A549 treated with Hydrocortisone at 1 μM for 4 hours (cell line): ENCODE results near the gene PSMG2. TPM values are rescaled to one million over a fixed set of nuclear protein-coding genes. Genes with fewer than 3 reads are reported as not detected.

Experiments
- total RNA-seq: library from RNA; stranded (reverse); fragments of 200-300 nt; extraction: Qiagen RNA extraction; gene quantifications from 5 replicates; pipeline ENCODE4 v1.2.3, GENCODE V29; 2022

Gene PSMG2, protein sequence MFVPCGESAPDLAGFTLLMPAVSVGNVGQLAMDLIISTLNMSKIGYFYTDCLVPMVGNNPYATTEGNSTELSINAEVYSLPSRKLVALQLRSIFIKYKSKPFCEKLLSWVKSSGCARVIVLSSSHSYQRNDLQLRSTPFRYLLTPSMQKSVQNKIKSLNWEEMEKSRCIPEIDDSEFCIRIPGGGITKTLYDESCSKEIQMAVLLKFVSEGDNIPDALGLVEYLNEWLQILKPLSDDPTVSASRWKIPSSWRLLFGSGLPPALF
- total RNA-seq = 59.6 to 72.9 TPM (median 69.2 TPM) in 5 replicates

DNA sequence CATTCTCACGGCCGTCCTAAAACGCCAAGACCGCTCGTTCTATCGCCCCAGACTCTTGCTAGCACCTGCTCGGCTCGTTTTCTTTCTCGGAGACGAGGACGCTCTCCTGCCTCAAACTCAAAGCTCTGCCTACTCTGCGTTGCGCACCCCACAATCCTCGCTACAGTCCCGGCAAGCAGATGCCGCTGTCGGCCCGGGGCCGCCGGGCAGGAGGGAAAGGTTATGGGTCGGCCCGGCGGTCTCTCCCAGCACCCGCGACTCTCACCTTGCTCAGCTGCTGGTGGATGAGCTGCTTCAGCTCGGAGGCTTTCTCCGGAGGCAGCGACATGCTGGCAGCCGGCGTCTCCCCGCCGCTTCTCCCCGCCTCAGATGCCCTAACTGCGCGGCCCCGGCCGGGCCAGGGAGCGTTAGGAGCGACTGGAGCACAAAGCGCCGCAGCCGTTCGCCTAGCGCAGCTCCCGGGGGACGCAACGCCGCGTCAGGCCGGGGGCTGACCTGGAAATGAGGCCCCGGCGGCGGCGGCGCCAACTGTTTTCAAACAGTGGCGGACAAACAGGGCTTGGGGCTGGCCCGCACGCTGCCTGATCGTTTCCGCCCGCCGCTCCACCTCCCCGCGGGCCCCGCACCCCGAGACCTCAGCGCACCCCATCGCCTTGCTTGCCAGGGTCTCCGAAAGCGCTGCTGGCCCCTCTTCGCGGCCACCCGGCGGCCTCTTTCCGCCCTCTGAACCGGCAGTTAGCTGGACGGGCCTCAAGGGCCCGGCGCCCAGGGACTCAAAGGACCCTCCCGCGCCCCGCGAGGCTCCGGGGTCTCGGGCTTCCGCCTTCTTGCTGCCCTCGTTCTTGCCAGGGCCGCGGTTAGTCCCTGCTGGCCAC lies at the start of gene PSMG2, which contains the start of gene CEP76:
Gene PSMG2 (plus strand): TSS at position 822 of the 875 bp plus-strand sequence. CDS start 66 bp downstream, outside the sequence.
Gene CEP76 (minus strand): TSS at position 503 of the 875 bp plus-strand sequence. CDS start 175 bp downstream, at position 328.

DNA sequence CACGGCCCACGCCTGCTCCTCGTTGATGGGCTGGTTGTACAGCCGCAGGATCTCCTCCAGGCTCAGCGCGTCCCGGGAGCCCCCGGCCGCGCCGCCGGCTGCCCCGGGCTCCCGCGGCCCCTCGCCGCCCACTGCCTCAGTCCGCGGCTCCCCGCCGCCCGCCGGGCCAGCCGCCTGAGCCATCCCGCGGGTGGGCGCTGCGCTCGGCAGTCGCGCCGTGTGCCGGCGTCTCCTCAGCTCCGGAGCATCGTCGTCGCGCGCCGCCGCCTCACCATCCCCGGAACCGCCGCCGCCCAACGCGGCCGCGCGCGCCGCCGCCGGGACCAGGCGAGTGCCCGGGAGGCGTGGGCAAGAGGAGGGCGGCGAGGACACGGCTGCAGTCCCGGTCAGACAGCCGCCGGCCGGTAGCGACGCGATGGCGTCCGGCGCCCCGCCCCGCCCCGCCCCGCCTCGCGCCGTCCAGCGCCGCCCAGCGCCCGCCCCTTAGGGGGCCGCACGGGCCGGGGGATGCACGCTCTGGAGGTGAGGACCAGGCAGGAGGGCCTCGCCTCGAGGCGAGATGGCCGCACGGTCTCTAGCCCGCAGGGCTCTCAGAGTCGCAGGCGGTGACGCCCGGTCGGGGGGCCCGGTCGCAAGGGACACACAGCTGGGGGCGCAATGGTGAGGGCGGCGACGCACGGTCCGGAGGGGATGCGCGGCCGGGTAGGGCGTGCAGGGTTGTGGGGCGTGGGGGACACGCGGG lies 45.0 kb upstream of the PSMG2 start, which contains the start of gene SPIRE1:
Gene SPIRE1 (minus strand): TSS at position 424 of the 742 bp plus-strand sequence. CDS start 241 bp downstream, at position 183.

Other genes with a start within 250 kb of the PSMG2 start
- gene SPIRE1, start 44.9 kb upstream of the PSMG2 start, total RNA-seq = 12.7 to 21.2 TPM (median 16.0 TPM) in 5 replicates
- 5.1 to 6.7 TPM (median 6.4 TPM) in 5 replicates for gene CEP76, start 319 bp upstream of the PSMG2 start, total RNA-seq
- 17.7 to 19.6 TPM (median 18.2 TPM) in 5 replicates for gene PTPN2, start 181.2 kb downstream of the PSMG2 start, total RNA-seq
- gene SEH1L, start 245.0 kb downstream of the PSMG2 start, total RNA-seq = 24.1 to 29.5 TPM (median 26.1 TPM) in 5 replicates